ENCODE data around the gene OR5AP2. TPM values are rescaled to one million over a fixed set of nuclear protein-coding genes. Genes with fewer than 3 reads are reported as not detected.

Gene OR5AP2
- total RNA-seq, 4 donors from 2014 or later: not detected

- H3K4me3 ChIP-seq: no peak overlapping the region
- H3K27ac ChIP-seq: no peak overlapping the region
- H3K27me3 ChIP-seq: no peaks in the 10 kb centered on the region
- TF ChIP-seq CTCF (IDR thresholded peaks at IDR 0.05) (no peak), POLR2A (IDR thresholded peaks at IDR 0.05) (no peak), POLR2AphosphoS5 (IDR thresholded peaks at IDR 0.05) (no peak), EP300 (IDR thresholded peaks at IDR 0.05) (no peak)
- 77% methylated on average over 3 of the region's 3 CpGs for WGBS
- DNase-seq (ENCODE audit: low spot score in 2 of 2): no peak
- no peaks in the 10 kb centered on the region for H3K4me1 ChIP-seq
- no peaks in the 10 kb centered on the region for H3K36me3 ChIP-seq
- H3K9me3 ChIP-seq: no peaks in the 10 kb centered on the region
Observed at GRCh38 chr11:56637500-56637899, 4.7 kb downstream of the OR5AP2 start.

- H3K9me3 ChIP-seq: no peaks in the 10 kb centered on the region
- TF ChIP-seq CTCF (IDR thresholded peaks at IDR 0.05): no peak
- no peak for TF ChIP-seq POLR2AphosphoS5 (IDR thresholded peaks at IDR 0.05)
- no peak for TF ChIP-seq POLR2A (IDR thresholded peaks at IDR 0.05)
- no peak for TF ChIP-seq EP300 (IDR thresholded peaks at IDR 0.05)
- no peak overlapping the region for H3K27ac ChIP-seq
- no peaks in the 10 kb centered on the region for H3K4me1 ChIP-seq
- no peak overlapping the region for H3K4me3 ChIP-seq
- no peak for DNase-seq (ENCODE audit: low spot score in 2 of 2)
- no peaks in the 10 kb centered on the region for H3K36me3 ChIP-seq
- H3K27me3 ChIP-seq: no peaks in the 10 kb centered on the region
- 86% methylated on average over 2 of the region's 2 CpGs for WGBS
Observed at GRCh38 chr11:56636861-56637260, 5.4 kb downstream of the OR5AP2 start.

- Histone ChIP-seq H3K36me3 (no peaks in the 10 kb centered on the region), H3K4me3 (no peak overlapping the region), H3K4me1 (no peaks in the 10 kb centered on the region), H3K27ac (no peak overlapping the region), H3K27me3 (no peaks in the 10 kb centered on the region), H3K9me3 (no peaks in the 10 kb centered on the region)
- WGBS: 71% methylated on average over 2 of the region's 2 CpGs
- DNase-seq (ENCODE audit: low spot score in 2 of 2): no peak
- no peak for TF ChIP-seq POLR2A (IDR thresholded peaks at IDR 0.05)
- TF ChIP-seq CTCF (IDR thresholded peaks at IDR 0.05): no peak
- no peak for TF ChIP-seq POLR2AphosphoS5 (IDR thresholded peaks at IDR 0.05)
- no peak for TF ChIP-seq EP300 (IDR thresholded peaks at IDR 0.05)
Observed at GRCh38 chr11:56632329-56632728, 9.9 kb downstream of the OR5AP2 start.

- Histone ChIP-seq H3K27me3 (no peaks in the 10 kb centered on the region), H3K9me3 (no peaks in the 10 kb centered on the region), H3K4me3 (no peak overlapping the region), H3K36me3 (no peaks in the 10 kb centered on the region), H3K27ac (no peak overlapping the region), H3K4me1 (no peaks in the 10 kb centered on the region)
- no peak for TF ChIP-seq EP300 (IDR thresholded peaks at IDR 0.05)
- no peak for TF ChIP-seq CTCF (IDR thresholded peaks at IDR 0.05)
- TF ChIP-seq POLR2AphosphoS5 (IDR thresholded peaks at IDR 0.05): no peak
- TF ChIP-seq POLR2A (IDR thresholded peaks at IDR 0.05): no peak
- DNase-seq (ENCODE audit: low spot score in 2 of 2): no peak
- 44% methylated on average over 2 of the region's 2 CpGs for WGBS
Observed at GRCh38 chr11:56625946-56626345, 16.3 kb downstream of the OR5AP2 start.

GRCh38 chr11:56624661-56625110 is 17.6 kb downstream of the OR5AP2 start:
- H3K36me3 ChIP-seq: no peaks in the 10 kb centered on the region
- 9% methylated on average over 3 of the region's 3 CpGs for WGBS
- H3K9me3 ChIP-seq: no peaks in the 10 kb centered on the region
- no peak overlapping the region for H3K4me3 ChIP-seq
- H3K4me1 ChIP-seq: no peaks in the 10 kb centered on the region
- H3K27me3 ChIP-seq: no peaks in the 10 kb centered on the region
- DNase-seq (ENCODE audit: low spot score in 2 of 2): no peak
- peak in 1 of 2 donors; percentile 23 for TF ChIP-seq CTCF (IDR thresholded peaks at IDR 0.05)
- TF ChIP-seq POLR2A (IDR thresholded peaks at IDR 0.05): no peak
- H3K27ac ChIP-seq: no peak overlapping the region

All from suprapubic skin (tissue), 4 donors.